Measurements from ENCODE around the gene MAEA.

MAEA gene

GRCh38 chr4:1305781-1306455, 16.2 kb downstream of the MAEA start:
- DNase-seq = no peak

GRCh38 chr4:1307951-1308735, 18.5 kb downstream of the MAEA start:
- DNase-seq = no peak

GRCh38 chr4:1309261-1310010, 19.7 kb downstream of the MAEA start:
- no peak for DNase-seq

GRCh38 chr4:1310031-1310795, 20.5 kb downstream of the MAEA start:
- DNase-seq = no peak

- no peak for DNase-seq
These were observed 21.3 kb downstream of the MAEA start for GRCh38 chr4:1310796-1311631.

- DNase-seq = no peak
These were observed 23.3 kb downstream of the MAEA start for GRCh38 chr4:1312821-1313640.

- DNase-seq = no peak
These were observed 25.6 kb downstream of the MAEA start for GRCh38 chr4:1315306-1315705.

- no peak for DNase-seq
These were observed 26.3 kb downstream of the MAEA start for GRCh38 chr4:1315836-1316536.

GRCh38 chr4:1316537-1317168, 27.0 kb downstream of the MAEA start:
- no peak for DNase-seq

- no peak for DNase-seq
These were observed 27.7 kb downstream of the MAEA start for GRCh38 chr4:1317177-1318045.

- no peak for DNase-seq
These were observed 28.3 kb downstream of the MAEA start for GRCh38 chr4:1318046-1318375.

- DNase-seq = no peak
These were observed 29.0 kb downstream of the MAEA start for GRCh38 chr4:1318488-1319213.

- no peak for DNase-seq
These were observed 31.8 kb downstream of the MAEA start for GRCh38 chr4:1321486-1321885.

- DNase-seq = no peak
These were observed 32.4 kb downstream of the MAEA start for GRCh38 chr4:1321946-1322650.

GRCh38 chr4:1323280-1323634, 33.6 kb downstream of the MAEA start:
- DNase-seq = no peak

GRCh38 chr4:1323635-1324442, 34.1 kb downstream of the MAEA start:
- DNase-seq = no peak

Measured in NCI-H1092 treated with DMSO at 0.1 percent for 48 hours (cell line).